ENCODE measurements around the gene NUBP2.

Gene NUBP2

DNA sequence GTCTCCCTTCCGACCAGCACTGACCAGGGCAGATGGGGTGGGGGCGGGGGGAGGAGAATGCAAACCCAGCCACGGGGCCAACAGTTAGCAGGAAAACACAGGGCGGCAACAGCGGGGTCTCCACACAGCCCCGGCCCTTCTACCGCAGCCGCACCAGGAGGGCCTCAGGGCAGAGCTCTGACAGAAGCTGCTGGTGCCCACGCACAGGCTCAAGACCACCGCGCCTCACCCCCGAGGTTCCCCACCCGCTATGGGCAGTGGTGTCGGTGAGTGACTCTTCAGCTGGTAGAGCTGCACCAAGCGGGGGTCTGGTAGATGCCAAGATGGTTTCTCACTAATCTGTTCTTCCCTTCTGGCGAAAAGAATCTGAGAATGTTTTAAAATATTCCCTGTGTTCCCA lies 27.8 kb downstream of the NUBP2 start:
- H3K4me3 Mint-ChIP-seq, result no peak overlapping the region
- H3K4me1 Mint-ChIP-seq (ENCODE audit: low read depth), result peaks cover 9% of the 10 kb centered on the region
- peaks cover 100% of the 10 kb centered on the region for H3K36me3 Mint-ChIP-seq (ENCODE audit: low read depth)
- H3K27me3 Mint-ChIP-seq, result no peaks in the 10 kb centered on the region
- intact Hi-C loops (cut with micrococcal nuclease), result no loop called here
- no peak overlapping the region for H3K27ac Mint-ChIP-seq
- H3K9me3 Mint-ChIP-seq, result no peaks in the 10 kb centered on the region

GRCh38 chr16:1812732-1813163 lies 30.0 kb downstream of the NUBP2 start:
- Mint-ChIP-seq H3K9me3 (no peaks in the 10 kb centered on the region), H3K27ac (no peak overlapping the region), H3K27me3 (no peaks in the 10 kb centered on the region), H3K36me3 (ENCODE audit: low read depth) (peaks cover 100% of the 10 kb centered on the region), H3K4me1 (ENCODE audit: low read depth) (peaks cover 9% of the 10 kb centered on the region), H3K4me3 (no peak overlapping the region)
- intact Hi-C loops (cut with micrococcal nuclease), result no loop called here

DNA sequence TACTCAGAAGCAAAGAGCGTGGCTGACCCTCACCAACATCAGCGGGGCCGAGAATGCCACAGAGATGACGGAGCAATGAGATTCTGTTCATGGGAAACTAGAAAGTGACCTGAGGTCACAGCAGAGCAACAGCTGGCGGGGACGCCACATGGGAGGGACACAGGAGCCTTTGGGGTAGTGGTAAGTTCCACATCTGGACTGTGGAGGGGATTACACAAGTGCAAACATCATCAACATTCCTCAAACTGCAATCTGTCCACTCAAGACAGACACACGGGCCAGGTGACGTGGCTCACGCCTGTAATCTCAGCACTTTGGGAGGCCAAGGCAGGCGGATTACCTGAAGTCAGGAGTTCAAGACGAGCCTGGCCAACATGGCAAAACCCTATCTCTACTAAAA lies 32.7 kb downstream of the NUBP2 start:
- peaks cover 9% of the 10 kb centered on the region for H3K4me1 Mint-ChIP-seq (ENCODE audit: low read depth)
- H3K4me3 Mint-ChIP-seq, result no peak overlapping the region
- H3K27me3 Mint-ChIP-seq, result no peaks in the 10 kb centered on the region
- intact Hi-C loops (cut with micrococcal nuclease), result no loop called here
- H3K36me3 Mint-ChIP-seq (ENCODE audit: low read depth), result peaks cover 100% of the 10 kb centered on the region
- no peak overlapping the region for H3K27ac Mint-ChIP-seq
- no peaks in the 10 kb centered on the region for H3K9me3 Mint-ChIP-seq

DNA sequence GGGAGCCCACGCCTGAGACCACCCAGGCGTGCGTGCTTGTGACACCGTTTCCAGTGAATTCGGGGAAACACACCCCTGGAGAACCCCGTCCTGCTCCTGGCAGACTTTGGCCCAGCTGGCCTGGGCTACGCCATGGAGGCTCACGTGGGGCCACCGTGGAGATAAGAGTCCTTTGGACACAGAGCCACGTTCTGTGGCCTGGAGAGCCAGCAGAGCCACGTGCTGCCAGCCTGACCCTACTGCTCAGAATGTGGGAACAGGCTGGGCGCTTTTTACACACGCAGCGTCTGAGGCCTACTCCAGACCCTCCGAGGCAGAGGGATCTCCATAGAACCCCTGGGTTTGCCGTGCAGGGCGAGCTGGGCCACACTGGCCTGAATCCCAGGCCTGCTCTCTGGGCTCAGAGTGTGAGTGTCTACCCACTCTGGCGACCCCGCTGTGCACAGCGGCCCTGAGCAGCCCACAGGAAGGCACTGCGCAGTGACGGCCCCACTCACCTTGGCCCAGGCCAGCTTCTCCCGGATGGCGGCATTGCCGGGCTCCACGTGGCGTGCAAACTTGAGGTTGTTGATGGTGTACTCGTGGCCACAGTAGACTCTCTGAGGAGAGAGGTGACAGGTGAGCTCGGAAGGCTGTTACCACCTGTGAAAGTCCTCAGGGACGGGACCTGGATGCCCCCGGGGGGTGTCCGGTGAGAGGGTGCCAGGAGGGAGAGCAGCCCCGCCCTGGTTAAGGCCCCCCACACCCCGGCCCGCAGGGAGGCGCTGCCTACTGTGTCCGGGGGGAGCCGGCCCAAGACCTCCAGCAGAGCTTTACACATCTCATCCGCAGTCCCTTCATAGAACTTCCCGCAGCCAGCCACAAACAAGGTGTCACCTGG lies 33.9 kb downstream of the NUBP2 start:
- Mint-ChIP-seq H3K4me1 (ENCODE audit: low read depth) (peaks cover 9% of the 10 kb centered on the region), H3K4me3 (no peak overlapping the region), H3K9me3 (no peaks in the 10 kb centered on the region), H3K27ac (no peak overlapping the region), H3K27me3 (no peaks in the 10 kb centered on the region), H3K36me3 (ENCODE audit: low read depth) (peaks cover 100% of the 10 kb centered on the region)
- intact Hi-C loops (cut with micrococcal nuclease), result no loop called here

DNA sequence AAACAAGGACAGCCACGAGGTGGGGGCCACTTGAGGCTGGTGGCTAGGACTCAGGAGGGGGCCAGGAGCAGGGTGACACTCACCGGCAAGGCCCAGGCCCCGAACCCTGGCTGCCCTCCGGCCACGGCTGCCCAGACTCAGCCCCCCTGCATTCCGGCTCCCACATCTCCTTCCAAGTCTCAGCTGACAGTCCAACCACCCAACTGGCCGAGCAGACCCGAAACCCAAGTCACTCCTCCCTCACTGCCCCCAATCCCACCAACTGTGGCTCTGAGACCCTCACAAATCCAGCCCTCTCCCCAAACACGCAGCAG lies 34.5 kb downstream of the NUBP2 start:
- intact Hi-C loops (cut with micrococcal nuclease), result no loop called here
- H3K4me3 Mint-ChIP-seq, result no peak overlapping the region
- H3K27ac Mint-ChIP-seq, result no peak overlapping the region
- no peaks in the 10 kb centered on the region for H3K9me3 Mint-ChIP-seq
- peaks cover 100% of the 10 kb centered on the region for H3K36me3 Mint-ChIP-seq (ENCODE audit: low read depth)
- H3K4me1 Mint-ChIP-seq (ENCODE audit: low read depth), result peaks cover 9% of the 10 kb centered on the region
- H3K27me3 Mint-ChIP-seq, result no peaks in the 10 kb centered on the region

DNA sequence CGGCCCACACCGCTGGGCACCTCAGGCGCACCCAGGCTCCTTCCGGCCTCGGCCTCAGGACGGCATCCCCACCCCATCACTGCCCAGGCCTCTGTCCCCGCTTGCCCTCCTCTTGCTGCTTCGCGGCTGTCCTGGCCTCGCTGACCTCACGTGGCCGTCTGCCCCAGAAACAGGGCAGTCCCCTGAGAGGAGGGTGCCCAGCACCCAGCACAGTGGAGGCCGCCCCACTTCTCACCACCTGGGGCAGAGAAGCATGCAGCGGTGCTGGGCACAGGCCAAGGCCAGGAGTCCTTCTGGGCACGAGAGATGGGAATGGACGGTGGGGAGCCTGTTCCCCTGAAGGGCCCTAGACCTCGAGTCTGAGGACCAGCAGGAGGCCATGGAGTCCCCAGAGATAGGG lies 35.0 kb downstream of the NUBP2 start:
- Mint-ChIP-seq H3K27me3 (no peaks in the 10 kb centered on the region), H3K36me3 (ENCODE audit: low read depth) (peaks cover 100% of the 10 kb centered on the region), H3K4me1 (ENCODE audit: low read depth) (peaks cover 8% of the 10 kb centered on the region), H3K9me3 (no peaks in the 10 kb centered on the region), H3K4me3 (no peak overlapping the region), H3K27ac (no peak overlapping the region)
- intact Hi-C loops (cut with micrococcal nuclease), result no loop called here

DNA sequence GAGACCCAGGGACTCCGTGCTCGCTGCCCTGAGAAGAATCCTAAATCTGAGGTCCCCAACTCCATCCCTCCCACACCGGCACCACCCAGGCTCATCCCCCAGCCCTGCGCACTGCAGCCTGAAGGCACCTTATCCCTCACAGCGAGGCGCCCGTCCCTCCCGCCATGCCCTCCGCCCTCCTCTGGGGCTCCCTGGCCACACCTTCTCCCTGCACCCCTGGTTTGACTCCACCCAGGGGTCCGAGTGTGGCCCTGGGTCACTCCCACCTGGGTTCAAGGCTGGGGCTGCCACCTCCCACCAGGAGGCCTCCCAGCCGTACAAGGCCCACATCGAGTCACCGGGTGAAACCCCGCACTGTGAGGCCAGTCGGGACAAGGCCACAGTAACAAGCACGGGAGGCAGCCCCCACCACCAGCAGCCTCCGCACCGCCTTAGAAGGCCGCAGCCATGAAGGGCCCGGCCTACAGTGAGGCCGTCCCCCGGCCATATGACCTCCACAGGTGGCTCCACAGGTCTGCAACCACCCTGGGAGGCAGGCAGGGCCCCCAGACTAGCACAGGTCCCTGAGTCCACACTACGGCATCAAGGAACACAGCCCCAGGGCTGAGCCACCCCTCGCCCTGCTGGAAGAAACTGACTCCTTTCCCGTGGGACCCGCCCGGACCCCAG lies 35.6 kb downstream of the NUBP2 start:
- H3K4me3 Mint-ChIP-seq, result no peak overlapping the region
- intact Hi-C loops (cut with micrococcal nuclease), result no loop called here
- H3K36me3 Mint-ChIP-seq (ENCODE audit: low read depth), result peaks cover 97% of the 10 kb centered on the region
- H3K4me1 Mint-ChIP-seq (ENCODE audit: low read depth), result peaks cover 2% of the 10 kb centered on the region
- H3K9me3 Mint-ChIP-seq, result no peaks in the 10 kb centered on the region
- no peak overlapping the region for H3K27ac Mint-ChIP-seq
- no peaks in the 10 kb centered on the region for H3K27me3 Mint-ChIP-seq

DNA sequence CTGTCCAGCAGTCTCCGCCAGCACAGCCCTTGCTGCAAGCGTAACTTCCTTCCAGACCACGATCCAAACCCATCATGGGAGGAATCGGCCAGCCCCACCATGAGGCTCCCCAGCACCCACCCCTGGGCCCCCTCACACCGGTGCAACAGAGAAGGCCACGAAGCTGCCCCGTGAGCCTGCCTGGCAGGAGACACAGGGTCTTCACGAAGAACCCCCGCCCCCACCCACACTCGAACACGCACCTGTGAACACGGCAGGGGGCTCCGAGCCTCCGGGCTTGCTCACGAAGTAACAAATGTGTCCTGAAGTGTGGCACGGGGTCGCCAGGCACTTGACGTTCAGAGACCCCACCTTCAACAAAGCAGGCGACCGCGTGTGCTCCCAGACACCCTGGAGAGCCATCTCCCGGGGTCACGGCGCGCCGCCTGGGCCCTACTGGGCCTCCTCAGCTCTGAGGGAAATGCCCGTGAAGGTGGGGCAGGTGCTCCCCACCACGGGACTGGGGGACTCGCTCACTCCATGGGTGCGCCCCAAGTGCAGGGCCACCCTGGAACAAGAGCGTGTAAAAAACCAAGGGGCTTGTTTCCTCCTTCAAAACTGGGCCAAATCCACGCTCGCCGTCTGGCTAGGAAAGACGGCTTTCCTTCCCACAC lies 36.2 kb downstream of the NUBP2 start:
- no peaks in the 10 kb centered on the region for H3K27me3 Mint-ChIP-seq
- no peak overlapping the region for H3K27ac Mint-ChIP-seq
- peaks cover 95% of the 10 kb centered on the region for H3K36me3 Mint-ChIP-seq (ENCODE audit: low read depth)
- intact Hi-C loops (cut with micrococcal nuclease), result no loop called here
- peaks cover 4% of the 10 kb centered on the region for H3K4me1 Mint-ChIP-seq (ENCODE audit: low read depth)
- H3K9me3 Mint-ChIP-seq, result no peaks in the 10 kb centered on the region
- H3K4me3 Mint-ChIP-seq, result no peak overlapping the region

DNA sequence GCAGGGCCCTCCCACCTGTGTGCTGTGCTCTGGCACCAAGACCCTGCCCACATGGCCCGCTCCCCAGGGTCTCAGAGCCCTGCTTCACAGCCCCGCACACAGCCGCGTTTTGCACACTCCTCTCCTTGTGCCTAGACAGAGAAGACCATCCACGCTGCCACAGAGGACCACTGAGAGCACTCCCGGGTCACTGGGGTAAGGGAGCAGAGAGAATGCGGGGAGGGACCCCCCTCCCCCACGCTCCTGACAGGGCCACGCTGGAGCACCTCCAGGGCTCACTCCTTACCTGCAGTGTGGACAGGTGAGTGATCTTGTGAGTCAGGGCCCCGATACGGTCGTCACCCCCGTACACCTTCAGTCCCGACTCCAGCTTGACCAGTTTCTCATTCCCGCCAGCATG lies 36.9 kb downstream of the NUBP2 start:
- Mint-ChIP-seq H3K27me3 (no peaks in the 10 kb centered on the region), H3K4me1 (ENCODE audit: low read depth) (peaks cover 10% of the 10 kb centered on the region), H3K9me3 (no peaks in the 10 kb centered on the region), H3K36me3 (ENCODE audit: low read depth) (peaks cover 95% of the 10 kb centered on the region), H3K27ac (no peak overlapping the region), H3K4me3 (no peak overlapping the region)
- intact Hi-C loops (cut with micrococcal nuclease), result no loop called here

DNA sequence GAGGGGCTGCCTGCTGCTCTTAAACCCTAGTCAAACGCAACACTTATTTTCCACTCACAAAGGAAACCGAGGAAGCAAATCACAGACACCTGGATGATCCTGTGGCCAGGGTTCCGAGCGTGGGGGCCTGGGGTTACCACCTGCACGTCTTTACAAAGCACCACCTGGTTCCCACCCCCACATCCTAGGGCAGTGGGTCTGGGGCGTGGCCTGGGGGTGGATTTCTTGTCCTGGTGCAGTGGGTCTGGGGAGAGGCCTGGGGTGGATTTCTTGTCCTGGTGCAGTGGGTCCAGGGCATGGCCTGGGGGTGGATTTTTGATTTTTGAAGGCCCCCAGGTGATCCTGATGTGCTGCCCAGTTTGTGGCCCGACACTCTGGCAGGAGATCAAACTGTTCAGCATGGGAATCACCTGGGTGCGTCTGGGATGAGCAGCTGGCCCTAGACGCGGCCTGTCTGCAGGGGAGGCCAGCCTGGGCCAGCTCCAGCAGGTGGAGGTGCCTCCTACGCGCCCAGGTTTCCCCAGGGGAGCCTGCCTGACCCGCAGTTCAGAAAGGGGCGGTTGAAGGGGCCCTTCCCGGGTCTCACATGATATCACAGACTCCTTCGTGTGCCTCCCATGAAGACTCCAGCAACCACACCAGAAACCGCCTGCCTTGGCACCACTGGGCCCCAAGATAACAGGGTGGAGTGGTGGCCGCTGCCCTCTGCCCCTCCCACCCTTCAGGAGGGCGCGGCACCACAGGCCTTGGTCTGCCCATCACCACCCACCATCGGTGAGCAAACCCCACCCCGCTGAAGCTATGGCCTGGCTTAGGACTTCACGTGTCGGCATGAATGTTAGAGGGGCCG lies 37.6 kb downstream of the NUBP2 start:
- no peak overlapping the region for H3K27ac Mint-ChIP-seq
- H3K9me3 Mint-ChIP-seq, result no peaks in the 10 kb centered on the region
- peaks cover 14% of the 10 kb centered on the region for H3K4me1 Mint-ChIP-seq (ENCODE audit: low read depth)
- no peaks in the 10 kb centered on the region for H3K27me3 Mint-ChIP-seq
- H3K4me3 Mint-ChIP-seq, result no peak overlapping the region
- H3K36me3 Mint-ChIP-seq (ENCODE audit: low read depth), result peaks cover 90% of the 10 kb centered on the region
- intact Hi-C loops (cut with micrococcal nuclease), result no loop called here

- no peaks in the 10 kb centered on the region for H3K27me3 Mint-ChIP-seq
- H3K4me1 Mint-ChIP-seq (ENCODE audit: low read depth), result peaks cover 14% of the 10 kb centered on the region
- peaks cover 84% of the 10 kb centered on the region for H3K36me3 Mint-ChIP-seq (ENCODE audit: low read depth)
- intact Hi-C loops (cut with micrococcal nuclease), result no loop called here
- no peak overlapping the region for H3K27ac Mint-ChIP-seq
- H3K9me3 Mint-ChIP-seq, result no peaks in the 10 kb centered on the region
- no peak overlapping the region for H3K4me3 Mint-ChIP-seq
Observed at GRCh38 chr16:1820946-1821290, 38.2 kb downstream of the NUBP2 start.

- Mint-ChIP-seq H3K4me3 (no peak overlapping the region), H3K27ac (no peak overlapping the region), H3K27me3 (no peaks in the 10 kb centered on the region), H3K9me3 (no peaks in the 10 kb centered on the region), H3K36me3 (ENCODE audit: low read depth) (peaks cover 75% of the 10 kb centered on the region), H3K4me1 (ENCODE audit: low read depth) (peaks cover 14% of the 10 kb centered on the region)
- intact Hi-C loops (cut with micrococcal nuclease), result no loop called here
Observed at GRCh38 chr16:1821861-1822611, 39.3 kb downstream of the NUBP2 start.

DNA sequence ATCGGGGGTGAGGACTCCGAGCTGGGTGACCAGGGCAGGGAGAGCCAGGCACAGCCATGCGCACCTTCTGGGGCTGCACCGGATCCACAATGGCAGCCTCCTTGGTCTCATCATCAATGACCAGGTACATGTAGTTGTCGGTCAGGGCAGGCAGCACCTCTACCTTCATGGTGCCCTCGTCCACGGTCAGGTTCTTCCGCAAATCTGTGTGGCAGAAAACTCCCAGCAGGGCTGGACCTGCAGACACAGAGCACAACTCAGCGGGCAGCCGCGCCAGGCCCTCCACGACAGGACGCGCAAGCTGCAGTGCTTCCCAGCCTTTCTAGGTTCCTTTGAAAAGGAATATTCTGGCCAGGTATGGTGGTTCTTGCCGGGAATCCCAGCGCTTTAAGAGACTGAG lies 40.0 kb downstream of the NUBP2 start:
- Mint-ChIP-seq H3K27me3 (no peaks in the 10 kb centered on the region), H3K27ac (no peak overlapping the region), H3K4me3 (no peak overlapping the region), H3K36me3 (ENCODE audit: low read depth) (peaks cover 74% of the 10 kb centered on the region), H3K4me1 (ENCODE audit: low read depth) (peaks cover 19% of the 10 kb centered on the region), H3K9me3 (no peaks in the 10 kb centered on the region)
- intact Hi-C loops (cut with micrococcal nuclease), result no loop called here
